Right lobe of liver (tissue), 6 donors: ENCODE data around the gene HID1. TPM values are rescaled to one million over a fixed set of nuclear protein-coding genes. Genes with fewer than 3 reads are reported as not detected.

Experiments
- ATAC-seq, 4 donors: fragments of 200-7000 bp; cut with Tn5 transposase; one replicate each; pipeline ENCODE4 v1.9.1; 2020; ENCODE audit warnings: mild to moderate bottlenecking in 4 of 4, moderate library complexity in 4 of 4
- DNase-seq, 3 donors: peaks; one replicate each; pipeline ENCODE4 v3.0.0-alpha.2; 2020
- H3K27ac ChIP-seq, 3 donors: fragments of 200-600 bp; one replicate each; pipeline ENCODE4 v1.8.0; 2022
- H3K27me3 ChIP-seq, 2 donors: fragments of 200-600 bp; one replicate each; pipeline ENCODE4 v1.8.0; 2022
- H3K36me3 ChIP-seq, 4 donors: fragments of 200-600 bp; sonication (generic) in 1 of 4; one replicate each; pipeline versions ENCODE4 v1.5.1 to v1.8.0; 2017 to 2022; ENCODE audit warnings: control low read depth in 1 of 4
- H3K4me1 ChIP-seq, 4 donors: fragments of 200-600 bp; sonication (generic) in 1 of 4; one replicate each; pipeline versions ENCODE4 v1.5.1 to v1.8.0; 2017 to 2022; ENCODE audit warnings: control low read depth in 1 of 4
- H3K4me3 ChIP-seq, 3 donors: fragments of 200-600 bp; one replicate each; pipeline ENCODE4 v1.8.0; 2022
- H3K9me3 ChIP-seq, 4 donors: fragments of 200-600 bp; sonication (generic) in 1 of 4; one replicate each; pipeline versions ENCODE4 v1.5.1 to v1.8.0; 2017 to 2022; ENCODE audit warnings: control low read depth in 1 of 4
- CTCF ChIP-seq, 4 donors: fragments of 200-600 bp in 3 of 4; fragments of 450-650 bp in 1 of 4; IDR thresholded peaks; one replicate each; pipeline versions ENCODE4 v1.5.1 to v1.8.0; 2016 to 2022; ENCODE audit warnings: antibody characterized with exemption in 4 of 4, mild to moderate bottlenecking in 2 of 4
- POLR2A ChIP-seq: fragments of 450-650 bp; IDR thresholded peaks from one replicate; pipeline ENCODE4 v1.6.1; 2017; ENCODE audit warnings: antibody characterized with exemption, mild to moderate bottlenecking
- WGBS: methylation state at CpG from one replicate; pipeline ENCODE4 v1.1.6; 2018; ENCODE audit warnings: low coverage, low lambda C conversion rate; ENCODE audit not compliant: insufficient coverage; ENCODE audit errors: missing lambda C conversion rate; 5-methylcytosine and 5-hydroxymethylcytosine counted together
- intact Hi-C, 2 donors: fragments of 100-400 bp; cut with DNase I; formaldehyde crosslinking; loops; one replicate each; pipeline versions ENCODE4 v1.11.2 to v1.14.1; 2022
- total RNA-seq, 6 experiments: library from RNA; depleted of rRNA in 2 of 6; stranded (reverse); fragments of >200 nt in 2 of 6; fragmentation: NEBNext Ultra II Directional in 3 of 6; extraction: Animal tissue kit (Norgen Biotek cat#: 25700) in 3 of 6; gene quantifications; one replicate each; pipeline versions ENCODE4 v1.1.0 to v1.2.4, GENCODE V29; 2016 to 2023
- donor health status: DM: no; HTN: yes; CAD: no.
- donor health status: DM: no; HTN: no; CAD: no.
- donor health status: DM: no; HTN: no; CAD: no.
- donor health status: DM: no; HTN: yes; CAD: no.
- donor health status: DM: no; HTN: yes; CAD: no.

HID1 gene
- total RNA-seq, 6 experiments from 2014 or later: 3.5 to 6.6 (median 4.5) TPM

GRCh38 chr17:74939534-74939933 is 33.0 kb downstream of the HID1 start:
- Histone ChIP-seq H3K4me1 (peaks cover 0 to 7% (median 0%) of the 10 kb centered on the region in 4 donors), H3K4me3 (no peak overlapping the region), H3K27me3 (no peaks in the 10 kb centered on the region), H3K9me3 (no peaks in the 10 kb centered on the region), H3K27ac (no peak overlapping the region), H3K36me3 (no peaks in the 10 kb centered on the region)
- TF ChIP-seq CTCF (IDR thresholded peaks at IDR 0.05) (no peak), POLR2A (no peak)
- DNase-seq (no peak), ATAC-seq (no peak)
- 47% methylated on average over 8 of the region's 8 CpGs for WGBS
- intact Hi-C loops: no loop called here

- Histone ChIP-seq H3K27ac (no peak overlapping the region), H3K36me3 (no peaks in the 10 kb centered on the region), H3K9me3 (no peaks in the 10 kb centered on the region), H3K27me3 (no peaks in the 10 kb centered on the region), H3K4me1 (peaks cover 0 to 7% (median 0%) of the 10 kb centered on the region in 4 donors), H3K4me3 (no peak overlapping the region)
- intact Hi-C loops: no loop called here
- TF ChIP-seq POLR2A: no peak
- no peak for ATAC-seq
- WGBS: 53% methylated on average over 5 of the region's 8 CpGs
- DNase-seq: no peak
Observed at GRCh38 chr17:74938194-74938950, 34.2 kb downstream of the HID1 start.

GRCh38 chr17:74937064-74938051 is 35.2 kb downstream of the HID1 start:
- Histone ChIP-seq H3K9me3 (no peaks in the 10 kb centered on the region), H3K4me3 (no peak overlapping the region)

GRCh38 chr17:74936470-74936799 is 36.1 kb downstream of the HID1 start:
- no peaks in the 10 kb centered on the region for H3K27me3 ChIP-seq

More at GRCh38 chr17:74937064-74938051, 35.2 kb downstream of the HID1 start:
- intact Hi-C loops: no loop called here
- Histone ChIP-seq H3K4me1 (peaks cover 0 to 7% (median 0%) of the 10 kb centered on the region in 4 donors), H3K36me3 (no peaks in the 10 kb centered on the region), H3K27ac (no peak overlapping the region), H3K27me3 (no peaks in the 10 kb centered on the region)
- TF ChIP-seq CTCF (IDR thresholded peaks at IDR 0.05) (no peak), POLR2A (no peak)
- peak in 1 of 3 donors; percentile 16 for DNase-seq
- WGBS: 25% methylated on average over 6 of the region's 11 CpGs
- no peak for ATAC-seq

More at GRCh38 chr17:74936470-74936799, 36.1 kb downstream of the HID1 start:
- Histone ChIP-seq H3K27ac (no peak overlapping the region), H3K36me3 (no peaks in the 10 kb centered on the region), H3K4me3 (no peak overlapping the region), H3K9me3 (no peaks in the 10 kb centered on the region), H3K4me1 (peaks cover 0 to 7% (median 0%) of the 10 kb centered on the region in 4 donors)
- no peak for ATAC-seq
- peak in 1 of 3 donors; percentile 46 for DNase-seq
- no CpG with 5 or more reads among the region's 12 CpGs for WGBS
- no peak for TF ChIP-seq POLR2A
- no peak for TF ChIP-seq CTCF (IDR thresholded peaks at IDR 0.05)
- intact Hi-C loops: no loop called here
